ENCODE results near the gene CLIC3.

The CLIC3 gene

DNA sequence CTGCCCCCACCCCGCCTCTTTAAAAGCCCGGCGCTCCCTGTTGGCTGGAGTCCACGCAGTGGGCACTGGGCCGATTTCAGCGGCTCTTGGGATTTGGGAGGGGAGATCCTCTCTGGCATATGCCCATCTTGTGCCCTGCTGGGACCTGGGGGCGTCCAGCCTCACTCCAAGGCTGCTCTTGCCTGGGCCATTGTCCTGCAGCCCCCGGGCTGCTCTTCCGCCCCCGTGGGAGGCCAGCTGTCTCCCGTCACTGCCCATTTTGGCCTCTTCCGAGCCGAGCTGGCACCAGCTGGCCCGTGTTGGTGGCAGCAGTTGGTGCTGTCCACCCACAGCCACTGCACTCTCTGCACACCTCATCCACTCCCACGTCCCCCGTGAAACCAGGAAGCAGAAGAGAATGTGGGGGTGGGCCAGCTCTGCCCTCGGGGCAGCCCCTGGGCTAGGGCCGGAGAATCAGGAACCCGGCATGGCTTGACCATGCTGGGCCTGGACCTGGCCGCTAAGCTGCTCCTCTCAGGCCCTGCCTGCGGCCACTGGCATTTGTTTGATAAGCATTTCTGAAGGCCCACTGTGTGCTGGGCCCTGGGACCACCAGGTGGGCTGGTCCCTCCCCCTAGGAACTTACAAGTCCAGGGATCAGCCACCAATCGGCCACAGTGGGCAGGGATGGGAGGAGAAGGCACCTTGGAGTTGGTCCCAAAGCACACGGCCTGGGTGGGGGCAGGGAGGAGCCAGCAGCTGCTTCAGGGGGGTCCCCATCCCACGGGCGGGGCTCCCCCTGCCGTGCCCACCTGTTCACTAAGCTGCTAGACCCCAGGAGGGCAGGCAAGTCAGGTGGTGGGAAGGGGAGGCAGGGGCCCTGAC is 49.1 kb downstream of the CLIC3 start:
- H3K4me3 ChIP-seq (ENCODE audit: low read length), result no peak overlapping the region
- peaks cover 3% of the 10 kb centered on the region for H3K36me3 ChIP-seq (ENCODE audit: control insufficient read depth, insufficient read depth, low read length)
- no peaks in the 10 kb centered on the region for H3K9me3 ChIP-seq (ENCODE audit: control insufficient read depth, low read length)
- H3K4me1 ChIP-seq (ENCODE audit: control insufficient read depth, insufficient read depth, low read length), result peaks cover 45% of the 10 kb centered on the region
- no peaks in the 10 kb centered on the region for H3K27me3 ChIP-seq (ENCODE audit: control insufficient read depth, insufficient read depth, low read length)
- H3K9ac ChIP-seq (ENCODE audit: low read length), result no peak overlapping the region

DNA sequence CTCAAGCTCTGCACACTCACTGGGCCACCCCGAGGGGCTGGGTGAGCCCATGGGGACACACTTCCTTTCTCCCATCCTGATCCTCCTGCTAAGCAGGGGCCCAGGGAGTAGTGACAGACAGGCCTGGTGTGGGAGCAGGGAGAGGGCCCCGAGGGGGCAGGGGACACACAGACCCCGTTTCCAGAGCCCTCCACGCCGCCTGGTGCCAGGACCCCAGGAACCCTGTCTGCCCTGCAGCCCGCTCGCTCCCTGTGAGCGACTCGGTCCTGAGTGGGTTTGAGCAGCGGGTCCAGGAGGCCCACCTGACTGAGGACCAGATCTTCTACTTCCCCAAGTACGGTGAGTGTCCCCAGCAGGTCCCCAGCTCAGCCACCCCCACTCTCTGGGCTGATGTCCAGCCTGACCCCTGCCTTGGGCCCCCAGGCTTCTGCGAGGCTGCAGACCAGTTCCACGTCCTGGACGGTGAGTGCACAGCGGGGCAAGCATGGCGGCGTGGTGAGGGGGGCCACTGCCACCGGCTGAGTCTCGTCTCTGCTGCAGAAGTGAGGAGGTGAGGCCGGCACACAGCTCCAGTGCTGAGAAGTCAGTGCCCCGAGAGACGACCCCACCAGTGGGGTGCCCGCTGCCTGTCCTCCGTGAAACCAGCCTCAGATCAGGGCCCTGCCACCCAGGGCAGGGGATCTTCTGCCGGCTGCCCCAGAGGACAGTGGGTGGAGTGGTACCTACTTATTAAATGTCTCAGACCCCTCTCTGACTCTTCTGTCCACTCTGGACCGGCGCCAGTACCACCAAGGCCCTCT is 49.9 kb downstream of the CLIC3 start:
- Histone ChIP-seq H3K9me3 (ENCODE audit: control insufficient read depth, low read length) (no peaks in the 10 kb centered on the region), H3K27me3 (ENCODE audit: control insufficient read depth, insufficient read depth, low read length) (no peaks in the 10 kb centered on the region), H3K4me3 (ENCODE audit: low read length) (no peak overlapping the region), H3K4me1 (ENCODE audit: control insufficient read depth, insufficient read depth, low read length) (peaks cover 40% of the 10 kb centered on the region), H3K36me3 (ENCODE audit: control insufficient read depth, insufficient read depth, low read length) (peaks cover 5% of the 10 kb centered on the region), H3K9ac (ENCODE audit: low read length) (no peak overlapping the region)

DNA sequence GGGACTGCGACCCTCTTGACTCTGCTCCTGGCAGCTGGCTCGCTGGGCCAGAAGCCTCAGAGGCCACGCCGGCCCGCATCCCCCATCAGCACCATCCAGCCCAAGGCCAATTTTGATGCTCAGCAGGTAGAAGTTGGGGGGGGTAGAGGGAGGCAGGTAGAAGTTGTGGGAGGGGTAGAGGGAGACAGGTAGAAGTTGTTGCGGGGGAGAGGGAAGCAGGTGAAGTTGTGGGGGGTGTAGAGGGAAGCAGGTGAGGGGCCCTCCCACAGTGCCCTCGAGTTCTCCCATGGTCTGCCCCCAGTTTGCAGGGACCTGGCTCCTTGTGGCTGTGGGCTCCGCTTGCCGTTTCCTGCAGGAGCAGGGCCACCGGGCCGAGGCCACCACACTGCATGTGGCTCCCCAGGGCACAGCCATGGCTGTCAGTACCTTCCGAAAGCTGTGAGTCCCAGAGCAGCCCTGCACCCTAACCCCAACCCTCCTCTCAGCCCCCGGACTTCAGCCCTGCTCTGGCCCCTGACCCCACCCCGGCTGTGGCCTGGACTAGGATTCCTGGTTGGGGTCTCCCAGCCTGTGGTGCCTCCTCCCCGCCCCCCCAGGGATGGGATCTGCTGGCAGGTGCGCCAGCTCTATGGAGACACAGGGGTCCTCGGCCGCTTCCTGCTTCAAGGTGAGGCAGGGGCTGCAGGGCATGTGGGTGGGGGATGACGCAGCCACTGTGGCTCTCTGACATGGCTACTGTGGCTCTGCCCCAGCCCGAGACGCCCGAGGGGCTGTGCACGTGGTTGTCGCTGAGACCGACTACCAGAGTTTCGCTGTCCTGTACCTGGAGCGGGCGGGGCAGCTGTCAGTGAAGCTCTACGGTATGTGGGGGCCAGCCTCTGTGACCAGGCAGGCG is 50.8 kb downstream of the CLIC3 start:
- Histone ChIP-seq H3K36me3 (ENCODE audit: control insufficient read depth, insufficient read depth, low read length) (peaks cover 5% of the 10 kb centered on the region), H3K4me1 (ENCODE audit: control insufficient read depth, insufficient read depth, low read length) (peaks cover 33% of the 10 kb centered on the region), H3K9me3 (ENCODE audit: control insufficient read depth, low read length) (no peaks in the 10 kb centered on the region), H3K9ac (ENCODE audit: low read length) (no peak overlapping the region), H3K27me3 (ENCODE audit: control insufficient read depth, insufficient read depth, low read length) (no peaks in the 10 kb centered on the region), H3K4me3 (ENCODE audit: low read length) (no peak overlapping the region)
